GM18909 (cell line): Measurements from ENCODE around the gene USHBP1.

Experiments used
- ATAC-seq: cut with Tn5 transposase; IDR thresholded peaks from one replicate; pipeline ENCODE4 v1.9.1; 2021; ENCODE audit warnings: mild to moderate bottlenecking; ENCODE audit not compliant: unreplicated experiment, poor library complexity

USHBP1 gene

GRCh38 chr19:17264641-17264979, at the start of gene USHBP1:
Gene USHBP1 (minus strand): TSS chr19:17264745. CDS start chr19:17264299, 446 bp downstream.
- no peak for ATAC-seq

- ATAC-seq: no peak
These were observed 49.6 kb upstream of the USHBP1 start for GRCh38 chr19:17314007-17314593.

GRCh38 chr19:17312189-17313113, 47.9 kb upstream of the USHBP1 start:
- no peak for ATAC-seq

- no peak for ATAC-seq
These were observed 47.1 kb upstream of the USHBP1 start for GRCh38 chr19:17311455-17312188.

- ATAC-seq: no peak
These were observed 45.5 kb upstream of the USHBP1 start for GRCh38 chr19:17309965-17310461.

GRCh38 chr19:17309198-17309964, 44.8 kb upstream of the USHBP1 start, which contains the start of gene DDA1:
Gene DDA1 (plus strand): TSS chr19:17309563. CDS start chr19:17309655, 92 bp downstream.
- ATAC-seq: peak; percentile 57

- ATAC-seq: no peak
These were observed 43.4 kb upstream of the USHBP1 start for GRCh38 chr19:17307876-17308377.

- ATAC-seq: no peak
These were observed 41.8 kb upstream of the USHBP1 start for GRCh38 chr19:17306285-17306714.

GRCh38 chr19:17305517-17306284, 41.2 kb upstream of the USHBP1 start, which contains the start of gene MRPL34:
Gene MRPL34 (plus strand): TSS chr19:17305872. CDS start chr19:17305893, 21 bp downstream.
- peak; percentile 70 for ATAC-seq

- no peak for ATAC-seq
These were observed 40.6 kb upstream of the USHBP1 start for GRCh38 chr19:17305216-17305516.

- no peak for ATAC-seq
These were observed 40.1 kb upstream of the USHBP1 start for GRCh38 chr19:17304386-17305215.

- ATAC-seq: no peak
These were observed 39.4 kb upstream of the USHBP1 start for GRCh38 chr19:17303940-17304267.

GRCh38 chr19:17303167-17303939, 38.8 kb upstream of the USHBP1 start, which contains the start of gene ABHD8:
Gene ABHD8 (minus strand): TSS chr19:17303425. CDS start chr19:17301616, 1,809 bp downstream.
- ATAC-seq: peak; percentile 57

- ATAC-seq: no peak
These were observed 38.0 kb upstream of the USHBP1 start for GRCh38 chr19:17302391-17303166.

GRCh38 chr19:17300992-17301619, 36.6 kb upstream of the USHBP1 start:
- ATAC-seq: no peak

- ATAC-seq: no peak
These were observed 32.4 kb upstream of the USHBP1 start for GRCh38 chr19:17296976-17297375.
